CD4-positive, CD25-positive, alpha-beta regulatory T cell (primary cell): ENCODE measurements around the gene DOCK11. TPM values are rescaled to one million over a fixed set of nuclear protein-coding genes. Genes with fewer than 3 reads are reported as not detected.

Experiments
- ATAC-seq, 2 donors: fragments of 150-1000 bp; cut with Tn5 transposase; one replicate each; pipeline ENCODE4 v1.10.0; 2021; ENCODE audit warnings: low read depth in 2 of 2, moderate number of reproducible peaks in 2 of 2, moderate library complexity in 1 of 2
- DNase-seq, 3 donors: peaks; one replicate each; pipeline versions ENCODE4 v3.0.0 to v3.0.0-alpha.2; 2012 to 2022; ENCODE audit warnings: mixed read lengths in 1 of 3
- H3K27ac ChIP-seq: one replicate; pipeline ENCODE4 v1.7.0; 2013; ENCODE audit warnings: mild to moderate bottlenecking, low read length; ENCODE audit not compliant: insufficient read depth, poor library complexity, severe bottlenecking
- H3K27me3 ChIP-seq: one replicate; pipeline ENCODE4 v1.7.0; 2013; ENCODE audit warnings: low read length; ENCODE audit not compliant: control insufficient read depth, insufficient read depth
- H3K36me3 ChIP-seq: one replicate; pipeline ENCODE4 v1.7.0; 2013; ENCODE audit warnings: mild to moderate bottlenecking, low read length, moderate library complexity; ENCODE audit not compliant: control insufficient read depth, insufficient read depth
- H3K4me1 ChIP-seq: 2 replicates; pipeline ENCODE4 v1.7.0; 2013; ENCODE audit warnings: mild to moderate bottlenecking, low read length; ENCODE audit not compliant: insufficient read depth, control insufficient read depth, poor library complexity, severe bottlenecking
- H3K4me3 ChIP-seq: one replicate; pipeline ENCODE4 v1.7.0; 2013; ENCODE audit warnings: low read depth, mild to moderate bottlenecking, low read length, moderate library complexity
- H3K9me3 ChIP-seq, 2 experiments: 1 replicate in 1 of 2; 2 replicates in 1 of 2; pipeline ENCODE4 v1.7.0; 2013; ENCODE audit warnings: low read length in 2 of 2, mild to moderate bottlenecking in 1 of 2, moderate library complexity in 1 of 2; ENCODE audit not compliant: control insufficient read depth in 2 of 2
- H3K27ac Mint-ChIP-seq, 3 donors: one replicate each; pipeline ENCODE4 v1.8.0; 2020 to 2022; ENCODE audit warnings: mild to moderate bottlenecking in 3 of 3, mixed read lengths in 3 of 3, moderate library complexity in 2 of 3
- H3K27me3 Mint-ChIP-seq: one replicate; pipeline ENCODE4 v1.8.0; 2022; ENCODE audit warnings: mild to moderate bottlenecking, mixed read lengths
- H3K36me3 Mint-ChIP-seq: one replicate; pipeline ENCODE4 v1.8.0; 2020; ENCODE audit warnings: mixed read lengths
- H3K4me1 Mint-ChIP-seq, 4 donors: one replicate each; pipeline ENCODE4 v1.8.0; 2020 to 2022; ENCODE audit warnings: mixed read lengths in 4 of 4, mild to moderate bottlenecking in 1 of 4
- H3K4me3 Mint-ChIP-seq, 4 donors: one replicate each; pipeline ENCODE4 v1.8.0; 2020 to 2022; ENCODE audit warnings: mild to moderate bottlenecking in 4 of 4, mixed read lengths in 4 of 4, moderate library complexity in 3 of 4
- H3K9me3 Mint-ChIP-seq, 7 donors: one replicate each; pipeline ENCODE4 v1.8.0; 2020 to 2022; ENCODE audit warnings: mixed read lengths in 7 of 7, mild to moderate bottlenecking in 3 of 7, moderate library complexity in 2 of 7
- polyA plus RNA-seq, 4 donors: library from polyadenylated mRNA; unstranded; fragments of 300-500 nt; fragmentation: Illumina TruSeq; gene quantifications; one replicate each; pipeline ENCODE4 v1.2.3, GENCODE V29; 2021
- total RNA-seq: library from RNA; stranded (reverse); gene quantifications from one replicate; pipeline ENCODE4 v1.2.3, GENCODE V29; 2022

Gene DOCK11
- total and polyA plus RNA-seq, 5 donors from 2014 or later, result 26.5 to 126 (median 35.2) TPM

GRCh38 chrX:118551426-118551825 is 55.8 kb downstream of the DOCK11 start:
- Mint-ChIP-seq H3K9me3 (peaks cover 0 to 2% (median 0%) of the 10 kb centered on the region in 7 donors), H3K27me3 (no peaks in the 10 kb centered on the region), H3K4me1 (peaks cover under 1 to 25% (median 10%) of the 10 kb centered on the region in 4 donors), H3K36me3 (peaks cover 3% of the 10 kb centered on the region), H3K4me3 (no peak overlapping the region), H3K27ac (no peak overlapping the region)
- H3K4me1 ChIP-seq, result peaks cover 9% of the 10 kb centered on the region
- H3K27me3 ChIP-seq, result no peaks in the 10 kb centered on the region
- H3K36me3 ChIP-seq, result peaks cover 56% of the 10 kb centered on the region
- no peak overlapping the region for H3K4me3 ChIP-seq
- H3K9me3 ChIP-seq, result no peaks in the 10 kb centered on the region
- no peak for ATAC-seq
- no peak overlapping the region for H3K27ac ChIP-seq
- no peak for DNase-seq

- Mint-ChIP-seq H3K27ac (peak overlapping the region in 1 of 3 donors; percentile 83), H3K4me1 (peaks cover 0 to 27% (median 12%) of the 10 kb centered on the region in 4 donors), H3K4me3 (no peak overlapping the region), H3K9me3 (peaks cover 0 to 2% (median 0%) of the 10 kb centered on the region in 7 donors), H3K36me3 (peaks cover 10% of the 10 kb centered on the region), H3K27me3 (no peaks in the 10 kb centered on the region)
- Histone ChIP-seq H3K27me3 (no peaks in the 10 kb centered on the region), H3K36me3 (peaks cover 55% of the 10 kb centered on the region), H3K4me1 (peaks cover 9% of the 10 kb centered on the region), H3K27ac (peak overlapping the region; percentile 14), H3K4me3 (no peak overlapping the region), H3K9me3 (no peaks in the 10 kb centered on the region)
- DNase-seq (peak in 1 of 3 donors; percentile 38), ATAC-seq (peak; percentile 59 to 67)
Observed at GRCh38 chrX:118552121-118552900, 56.7 kb downstream of the DOCK11 start.

- Histone ChIP-seq H3K4me3 (no peak overlapping the region), H3K36me3 (peaks cover 46% of the 10 kb centered on the region), H3K9me3 (no peaks in the 10 kb centered on the region), H3K4me1 (peaks cover 9% of the 10 kb centered on the region), H3K27ac (no peak overlapping the region), H3K27me3 (no peaks in the 10 kb centered on the region)
- peaks cover 11% of the 10 kb centered on the region for H3K36me3 Mint-ChIP-seq
- no peak for DNase-seq
- H3K27me3 Mint-ChIP-seq, result no peaks in the 10 kb centered on the region
- no peak overlapping the region for H3K4me3 Mint-ChIP-seq
- peaks cover 0 to 2% (median 0%) of the 10 kb centered on the region in 7 donors for H3K9me3 Mint-ChIP-seq
- peak overlapping the region; percentile 33 to 83 (median 38) for H3K27ac Mint-ChIP-seq
- no peak for ATAC-seq
- H3K4me1 Mint-ChIP-seq, result peaks cover 0 to 29% (median 12%) of the 10 kb centered on the region in 4 donors
Observed at GRCh38 chrX:118553042-118553710, 57.6 kb downstream of the DOCK11 start.

- H3K27ac Mint-ChIP-seq, result peak overlapping the region in 2 of 3 donors; percentile 23 to 61
- H3K4me1 Mint-ChIP-seq, result peaks cover 0 to 32% (median 12%) of the 10 kb centered on the region in 4 donors
- peaks cover 11% of the 10 kb centered on the region for H3K36me3 Mint-ChIP-seq
Observed at GRCh38 chrX:118554511-118554910, 58.9 kb downstream of the DOCK11 start.

GRCh38 chrX:118558926-118559325 is 63.3 kb downstream of the DOCK11 start:
- no peak overlapping the region for H3K4me3 ChIP-seq
- ATAC-seq, result no peak
- H3K27ac ChIP-seq, result no peak overlapping the region
- Mint-ChIP-seq H3K9me3 (no peaks in the 10 kb centered on the region), H3K36me3 (peaks cover 13% of the 10 kb centered on the region), H3K27ac (peak overlapping the region in 1 of 3 donors; percentile 51), H3K4me3 (no peak overlapping the region), H3K27me3 (no peaks in the 10 kb centered on the region), H3K4me1 (peaks cover 0 to 20% (median 14%) of the 10 kb centered on the region in 4 donors)
- no peaks in the 10 kb centered on the region for H3K9me3 ChIP-seq
- H3K27me3 ChIP-seq, result no peaks in the 10 kb centered on the region
- no peak for DNase-seq
- peaks cover 44% of the 10 kb centered on the region for H3K36me3 ChIP-seq
- peaks cover 2% of the 10 kb centered on the region for H3K4me1 ChIP-seq

More at GRCh38 chrX:118554511-118554910, 58.9 kb downstream of the DOCK11 start:
- H3K9me3 Mint-ChIP-seq, result peaks cover 0 to 2% (median 0%) of the 10 kb centered on the region in 7 donors
- Histone ChIP-seq H3K4me1 (peaks cover 9% of the 10 kb centered on the region), H3K4me3 (no peak overlapping the region), H3K36me3 (peaks cover 36% of the 10 kb centered on the region), H3K27ac (no peak overlapping the region), H3K9me3 (no peaks in the 10 kb centered on the region), H3K27me3 (no peaks in the 10 kb centered on the region)
- no peaks in the 10 kb centered on the region for H3K27me3 Mint-ChIP-seq
- no peak overlapping the region for H3K4me3 Mint-ChIP-seq
- no peak for DNase-seq
- ATAC-seq, result no peak

GRCh38 chrX:118560489-118560888 is 64.9 kb downstream of the DOCK11 start:
- no peaks in the 10 kb centered on the region for H3K27me3 ChIP-seq
- no peaks in the 10 kb centered on the region for H3K27me3 Mint-ChIP-seq
- no peaks in the 10 kb centered on the region for H3K9me3 Mint-ChIP-seq
- H3K27ac ChIP-seq, result no peak overlapping the region
- H3K36me3 ChIP-seq, result peaks cover 45% of the 10 kb centered on the region
- H3K27ac Mint-ChIP-seq, result no peak overlapping the region
- no peaks in the 10 kb centered on the region for H3K9me3 ChIP-seq
- peaks cover 2% of the 10 kb centered on the region for H3K4me1 ChIP-seq
- DNase-seq, result no peak
- H3K4me3 Mint-ChIP-seq, result no peak overlapping the region
- ATAC-seq, result no peak
- no peak overlapping the region for H3K4me3 ChIP-seq
- H3K36me3 Mint-ChIP-seq, result peaks cover 16% of the 10 kb centered on the region
- H3K4me1 Mint-ChIP-seq, result peaks cover 0 to 19% (median 11%) of the 10 kb centered on the region in 4 donors

GRCh38 chrX:118562582-118563164 is 67.1 kb downstream of the DOCK11 start:
- ATAC-seq, result no peak
- H3K4me1 Mint-ChIP-seq, result peaks cover 0 to 16% (median 10%) of the 10 kb centered on the region in 4 donors
- no peaks in the 10 kb centered on the region for H3K27me3 Mint-ChIP-seq
- Histone ChIP-seq H3K27ac (no peak overlapping the region), H3K4me1 (peaks cover 2% of the 10 kb centered on the region), H3K36me3 (peaks cover 38% of the 10 kb centered on the region), H3K4me3 (no peak overlapping the region), H3K9me3 (no peaks in the 10 kb centered on the region), H3K27me3 (no peaks in the 10 kb centered on the region)
- H3K9me3 Mint-ChIP-seq, result no peaks in the 10 kb centered on the region
- H3K27ac Mint-ChIP-seq, result peak overlapping the region in 2 of 3 donors; percentile 3 to 95
- no peak overlapping the region for H3K4me3 Mint-ChIP-seq
- H3K36me3 Mint-ChIP-seq, result peaks cover 8% of the 10 kb centered on the region
- no peak for DNase-seq
